Ishikawa (cell line): Measurements from ENCODE around the gene EIF4E3.
A peak's percentile ranks its signal among the peaks of the same experiment; 100 is the strongest.

Experiments
- CEBPB ChIP-seq: IDR thresholded peaks from 2 replicates; pipeline ENCODE4 v1.6.1; 2012
- CREB1 ChIP-seq: IDR thresholded peaks from 2 replicates; pipeline ENCODE4 v1.6.1; 2012; ENCODE audit warnings: low read depth
- EGR1 ChIP-seq: IDR thresholded peaks from 2 replicates; pipeline ENCODE4 v1.6.1; 2012
- EP300 ChIP-seq: IDR thresholded peaks from 2 replicates; pipeline ENCODE4 v1.6.1; 2012; ENCODE audit warnings: borderline replicate concordance
- FOXM1 ChIP-seq: IDR thresholded peaks from 2 replicates; pipeline ENCODE4 v1.6.1; 2012; ENCODE audit warnings: low read depth, borderline replicate concordance
- MAX ChIP-seq: IDR thresholded peaks from 2 replicates; pipeline ENCODE4 v1.6.1; 2012
- NFIC ChIP-seq: IDR thresholded peaks from 2 replicates; pipeline ENCODE4 v1.6.1; 2012
- RAD21 ChIP-seq: IDR thresholded peaks from 2 replicates; pipeline ENCODE4 v1.6.1; 2012; ENCODE audit warnings: low read depth
- REST ChIP-seq: IDR thresholded peaks from 2 replicates; pipeline ENCODE4 v1.6.1; 2012; ENCODE audit warnings: low read depth, mild to moderate bottlenecking
- TAF1 ChIP-seq: IDR thresholded peaks from 2 replicates; pipeline ENCODE4 v1.6.1; 2012; ENCODE audit warnings: low read depth, mild to moderate bottlenecking
- TCF12 ChIP-seq: IDR thresholded peaks from 2 replicates; pipeline ENCODE4 v1.6.1; 2012; ENCODE audit warnings: low read depth
- TEAD4 ChIP-seq: IDR thresholded peaks from 2 replicates; pipeline ENCODE4 v1.6.1; 2012
- USF1 ChIP-seq: IDR thresholded peaks from 2 replicates; pipeline ENCODE4 v1.6.1; 2012
- YY1 ChIP-seq: IDR thresholded peaks from 2 replicates; pipeline ENCODE4 v1.6.1; 2012; ENCODE audit warnings: low read depth
- ZBTB7A ChIP-seq: IDR thresholded peaks from 2 replicates; pipeline ENCODE4 v1.6.1; 2012; ENCODE audit warnings: low read depth

EIF4E3 gene

GRCh38 chr3:71649757-71650156, 75.4 kb downstream of the EIF4E3 start:
- no peak for TF ChIP-seq TCF12
- TF ChIP-seq TAF1: no peak
- TF ChIP-seq YY1: no peak
- TF ChIP-seq ZBTB7A: no peak
- no peak for TF ChIP-seq NFIC
- TF ChIP-seq FOXM1: no peak
- no peak for TF ChIP-seq EP300
- TF ChIP-seq CEBPB: no peak
- TF ChIP-seq REST: no peak
- TF ChIP-seq MAX: no peak
- no peak for TF ChIP-seq RAD21
- no peak for TF ChIP-seq CREB1

- TF ChIP-seq TAF1: no peak
- no peak for TF ChIP-seq CEBPB
- no peak for TF ChIP-seq TCF12
- no peak for TF ChIP-seq YY1
- no peak for TF ChIP-seq EP300
Observed at GRCh38 chr3:71647751-71648150, 77.5 kb downstream of the EIF4E3 start.

GRCh38 chr3:71646971-71647370, 78.2 kb downstream of the EIF4E3 start:
- no peak for TF ChIP-seq TEAD4
- TF ChIP-seq NFIC: no peak
- no peak for TF ChIP-seq TCF12

- TF ChIP-seq NFIC (no peak), REST (no peak), FOXM1 (no peak), CEBPB (no peak), RAD21 (no peak), USF1 (no peak), TAF1 (no peak), TCF12 (no peak), TEAD4 (no peak)
Observed at GRCh38 chr3:71645140-71645539, 80.1 kb downstream of the EIF4E3 start.

GRCh38 chr3:71641674-71642073, 83.5 kb downstream of the EIF4E3 start:
- TF ChIP-seq RAD21: no peak
- TF ChIP-seq EGR1: no peak
- TF ChIP-seq USF1: peak; percentile 64; the same call in 1 of the 2 replicates
- no peak for TF ChIP-seq TAF1

- no peak for TF ChIP-seq FOXM1
- TF ChIP-seq USF1: no peak
- TF ChIP-seq TEAD4: no peak
- no peak for TF ChIP-seq NFIC
- no peak for TF ChIP-seq RAD21
- TF ChIP-seq CEBPB: no peak
- TF ChIP-seq TAF1: no peak
- TF ChIP-seq REST: no peak
- TF ChIP-seq ZBTB7A: no peak
- TF ChIP-seq TCF12: no peak
- TF ChIP-seq MAX: no peak
- TF ChIP-seq EGR1: no peak
- TF ChIP-seq CREB1: no peak
Observed at GRCh38 chr3:71640331-71640983, 84.7 kb downstream of the EIF4E3 start.
